ENCODE data around the gene WDR33.

DNA sequence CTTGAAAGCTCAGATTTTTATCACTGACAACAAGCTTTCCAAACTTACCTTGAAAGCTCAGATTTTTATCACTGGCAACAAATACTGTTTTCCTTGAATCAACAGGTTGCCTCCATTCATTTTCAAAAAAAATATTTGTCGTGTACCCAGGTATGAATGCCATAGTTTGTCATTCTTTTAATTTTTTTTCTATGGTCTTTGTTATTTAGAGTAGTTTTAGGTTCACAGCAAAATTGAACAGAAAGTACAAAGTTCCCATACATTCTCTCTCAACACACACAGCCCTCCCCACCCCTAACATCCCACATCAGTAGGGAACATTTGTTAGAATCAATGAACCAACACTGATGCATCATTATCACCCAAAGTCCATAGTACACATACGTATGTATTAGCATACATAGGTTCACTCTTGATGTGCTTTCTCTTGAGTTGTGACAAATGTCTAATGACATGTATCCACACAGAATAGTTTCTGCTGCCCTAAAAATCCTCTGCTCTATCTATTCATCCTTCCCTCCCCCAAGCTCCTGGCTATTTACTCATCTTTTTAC, 25.9 kb downstream of the WDR33 start:
- TF ChIP-seq, protein P1, sequence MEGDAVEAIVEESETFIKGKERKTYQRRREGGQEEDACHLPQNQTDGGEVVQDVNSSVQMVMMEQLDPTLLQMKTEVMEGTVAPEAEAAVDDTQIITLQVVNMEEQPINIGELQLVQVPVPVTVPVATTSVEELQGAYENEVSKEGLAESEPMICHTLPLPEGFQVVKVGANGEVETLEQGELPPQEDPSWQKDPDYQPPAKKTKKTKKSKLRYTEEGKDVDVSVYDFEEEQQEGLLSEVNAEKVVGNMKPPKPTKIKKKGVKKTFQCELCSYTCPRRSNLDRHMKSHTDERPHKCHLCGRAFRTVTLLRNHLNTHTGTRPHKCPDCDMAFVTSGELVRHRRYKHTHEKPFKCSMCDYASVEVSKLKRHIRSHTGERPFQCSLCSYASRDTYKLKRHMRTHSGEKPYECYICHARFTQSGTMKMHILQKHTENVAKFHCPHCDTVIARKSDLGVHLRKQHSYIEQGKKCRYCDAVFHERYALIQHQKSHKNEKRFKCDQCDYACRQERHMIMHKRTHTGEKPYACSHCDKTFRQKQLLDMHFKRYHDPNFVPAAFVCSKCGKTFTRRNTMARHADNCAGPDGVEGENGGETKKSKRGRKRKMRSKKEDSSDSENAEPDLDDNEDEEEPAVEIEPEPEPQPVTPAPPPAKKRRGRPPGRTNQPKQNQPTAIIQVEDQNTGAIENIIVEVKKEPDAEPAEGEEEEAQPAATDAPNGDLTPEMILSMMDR (IDR thresholded peaks at IDR 0.05; ENCODE audit: low read depth, low read length) = no peak
- no peak for TF ChIP-seq EZH2phosphoT487 (IDR thresholded peaks at IDR 0.05; ENCODE audit: low read depth)

All from OCI-LY3 (cell line).